ENCODE results near the gene PEPD.

Gene PEPD

DNA sequence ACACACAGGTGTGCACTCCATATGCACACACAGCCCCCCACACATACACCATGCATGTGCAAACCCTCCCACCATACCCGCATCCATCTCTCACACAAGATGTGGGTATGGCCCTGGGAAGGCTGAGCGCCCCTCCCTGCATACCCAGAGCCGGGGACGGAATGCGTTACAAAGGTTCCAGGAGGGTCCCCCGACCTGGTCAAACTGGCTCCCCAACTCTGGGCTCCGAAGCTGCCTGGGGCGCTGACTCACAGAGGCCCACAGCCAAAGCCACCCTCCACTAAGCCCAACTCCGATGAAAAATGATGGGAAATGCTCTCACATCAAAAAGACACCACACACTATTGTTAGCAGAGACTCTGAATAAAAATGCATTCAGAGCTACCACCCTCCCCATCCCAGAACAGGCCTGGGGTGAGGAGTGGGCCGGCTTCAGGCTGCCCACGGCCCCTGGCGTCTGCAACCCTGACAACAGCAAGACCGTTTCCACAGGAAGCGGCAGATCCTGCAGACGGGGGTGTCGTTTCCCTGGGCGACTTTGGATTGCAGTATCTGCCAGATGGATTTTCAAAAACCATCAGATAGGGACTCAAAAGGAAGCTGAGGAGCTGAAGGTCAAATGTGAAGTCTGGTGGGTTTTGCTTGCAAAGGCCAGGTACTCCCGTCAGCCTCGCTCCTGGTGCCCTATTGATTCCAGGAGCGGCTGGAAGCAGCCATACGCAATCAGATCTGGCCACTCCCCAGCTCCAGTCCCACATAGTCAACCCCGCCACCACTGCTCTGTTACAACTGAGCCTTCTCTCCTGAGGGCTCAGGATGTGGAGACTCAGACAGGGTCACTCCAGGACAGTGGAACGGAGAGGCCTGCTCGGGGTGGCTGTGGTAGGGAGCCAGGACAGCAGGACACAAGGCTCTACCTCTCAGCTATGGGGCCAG, 14.3 kb downstream of the PEPD start:
- Histone ChIP-seq H3K4me3 (IDR thresholded peaks at IDR 0.05; ENCODE audit: insufficient read depth, low read depth, low read length) (no peak overlapping the region), H3K79me2 (ENCODE audit: insufficient read depth, low read depth) (no peaks in the 10 kb centered on the region), H3K4me2 (no peak overlapping the region), H3K4me1 (ENCODE audit: low read depth, poor library complexity, severe bottlenecking) (no peaks in the 10 kb centered on the region), H2AFZ (ENCODE audit: low read depth) (no peak overlapping the region), H3K9ac (no peak overlapping the region), H3K36me3 (ENCODE audit: insufficient read depth) (no peaks in the 10 kb centered on the region), H4K20me1 (ENCODE audit: insufficient read depth) (no peaks in the 10 kb centered on the region), H3K27me3 (ENCODE audit: insufficient read depth, low read depth) (no peaks in the 10 kb centered on the region), H3K27ac (no peak overlapping the region)
- TF ChIP-seq, protein P1, sequence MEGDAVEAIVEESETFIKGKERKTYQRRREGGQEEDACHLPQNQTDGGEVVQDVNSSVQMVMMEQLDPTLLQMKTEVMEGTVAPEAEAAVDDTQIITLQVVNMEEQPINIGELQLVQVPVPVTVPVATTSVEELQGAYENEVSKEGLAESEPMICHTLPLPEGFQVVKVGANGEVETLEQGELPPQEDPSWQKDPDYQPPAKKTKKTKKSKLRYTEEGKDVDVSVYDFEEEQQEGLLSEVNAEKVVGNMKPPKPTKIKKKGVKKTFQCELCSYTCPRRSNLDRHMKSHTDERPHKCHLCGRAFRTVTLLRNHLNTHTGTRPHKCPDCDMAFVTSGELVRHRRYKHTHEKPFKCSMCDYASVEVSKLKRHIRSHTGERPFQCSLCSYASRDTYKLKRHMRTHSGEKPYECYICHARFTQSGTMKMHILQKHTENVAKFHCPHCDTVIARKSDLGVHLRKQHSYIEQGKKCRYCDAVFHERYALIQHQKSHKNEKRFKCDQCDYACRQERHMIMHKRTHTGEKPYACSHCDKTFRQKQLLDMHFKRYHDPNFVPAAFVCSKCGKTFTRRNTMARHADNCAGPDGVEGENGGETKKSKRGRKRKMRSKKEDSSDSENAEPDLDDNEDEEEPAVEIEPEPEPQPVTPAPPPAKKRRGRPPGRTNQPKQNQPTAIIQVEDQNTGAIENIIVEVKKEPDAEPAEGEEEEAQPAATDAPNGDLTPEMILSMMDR (conservative IDR thresholded peaks at IDR 0.05; ENCODE audit: low read depth, low read length): no peak

DNA sequence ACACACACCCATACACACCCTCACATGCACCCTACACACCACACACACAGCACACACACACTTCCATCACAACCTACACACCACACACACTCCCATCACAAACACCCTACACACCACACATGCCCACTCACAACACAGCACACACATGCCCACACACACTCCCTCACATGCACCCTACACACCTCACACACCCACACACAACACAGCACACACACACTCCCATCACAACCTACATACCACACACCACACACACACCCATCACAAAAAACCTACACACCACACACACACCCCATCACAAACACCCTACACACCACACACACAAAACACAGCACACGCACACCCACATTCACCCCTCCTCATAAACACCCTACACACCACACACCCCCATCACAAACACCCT, 15.1 kb downstream of the PEPD start:
- no peak overlapping the region for H3K4me3 ChIP-seq (IDR thresholded peaks at IDR 0.05; ENCODE audit: insufficient read depth, low read depth, low read length)
- H3K27ac ChIP-seq: no peak overlapping the region
- H3K79me2 ChIP-seq (ENCODE audit: insufficient read depth, low read depth): no peaks in the 10 kb centered on the region
- TF ChIP-seq, protein P1 (conservative IDR thresholded peaks at IDR 0.05; ENCODE audit: low read depth, low read length): no peak
- no peak overlapping the region for H3K4me2 ChIP-seq
- no peaks in the 10 kb centered on the region for H3K27me3 ChIP-seq (ENCODE audit: insufficient read depth, low read depth)
- no peaks in the 10 kb centered on the region for H3K36me3 ChIP-seq (ENCODE audit: insufficient read depth)
- no peak overlapping the region for H2AFZ ChIP-seq (ENCODE audit: low read depth)
- no peaks in the 10 kb centered on the region for H3K4me1 ChIP-seq (ENCODE audit: low read depth, poor library complexity, severe bottlenecking)
- no peaks in the 10 kb centered on the region for H4K20me1 ChIP-seq (ENCODE audit: insufficient read depth)
- no peak overlapping the region for H3K9ac ChIP-seq

DNA sequence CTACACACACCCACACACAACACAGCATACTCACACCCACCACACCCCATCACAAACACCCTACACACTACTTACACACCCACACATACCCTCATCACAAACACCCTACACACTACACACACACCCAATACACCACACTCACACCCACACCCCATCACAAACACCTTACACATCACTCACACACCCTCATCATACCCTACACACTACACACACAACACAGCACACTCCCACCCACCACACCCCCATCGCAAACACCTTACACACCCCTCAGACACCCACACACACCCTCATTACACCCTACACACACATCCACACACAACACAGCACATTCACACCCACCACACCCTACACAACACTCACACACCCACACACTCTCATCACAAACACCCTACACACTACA, 15.8 kb downstream of the PEPD start:
- Histone ChIP-seq H3K27me3 (ENCODE audit: insufficient read depth, low read depth) (no peaks in the 10 kb centered on the region), H3K36me3 (ENCODE audit: insufficient read depth) (no peaks in the 10 kb centered on the region)

GRCh38 chr19:33505148-33505547, 16.4 kb downstream of the PEPD start:
- TF ChIP-seq, protein P1 (conservative IDR thresholded peaks at IDR 0.05; ENCODE audit: low read depth, low read length): no peak
- H3K27me3 ChIP-seq (ENCODE audit: insufficient read depth, low read depth): no peaks in the 10 kb centered on the region
- H3K36me3 ChIP-seq (ENCODE audit: insufficient read depth): no peaks in the 10 kb centered on the region
- no peak overlapping the region for H3K27ac ChIP-seq
- H3K4me3 ChIP-seq (IDR thresholded peaks at IDR 0.05; ENCODE audit: insufficient read depth, low read depth, low read length): no peak overlapping the region
- H3K4me1 ChIP-seq (ENCODE audit: low read depth, poor library complexity, severe bottlenecking): no peaks in the 10 kb centered on the region
- H3K4me2 ChIP-seq: no peak overlapping the region
- no peak overlapping the region for H2AFZ ChIP-seq (ENCODE audit: low read depth)
- no peaks in the 10 kb centered on the region for H3K79me2 ChIP-seq (ENCODE audit: insufficient read depth, low read depth)
- no peaks in the 10 kb centered on the region for H4K20me1 ChIP-seq (ENCODE audit: insufficient read depth)
- H3K9ac ChIP-seq: no peak overlapping the region

More for the DNA sequence above, 15.8 kb downstream of the PEPD start:
- TF ChIP-seq, protein P1 (conservative IDR thresholded peaks at IDR 0.05; ENCODE audit: low read depth, low read length): no peak
- no peak overlapping the region for H3K4me2 ChIP-seq
- no peaks in the 10 kb centered on the region for H4K20me1 ChIP-seq (ENCODE audit: insufficient read depth)
- no peaks in the 10 kb centered on the region for H3K79me2 ChIP-seq (ENCODE audit: insufficient read depth, low read depth)
- no peak overlapping the region for H3K4me3 ChIP-seq (IDR thresholded peaks at IDR 0.05; ENCODE audit: insufficient read depth, low read depth, low read length)
- no peak overlapping the region for H3K27ac ChIP-seq
- no peaks in the 10 kb centered on the region for H3K4me1 ChIP-seq (ENCODE audit: low read depth, poor library complexity, severe bottlenecking)
- H3K9ac ChIP-seq: no peak overlapping the region
- no peak overlapping the region for H2AFZ ChIP-seq (ENCODE audit: low read depth)
